B cell (primary cell): ENCODE data around the gene VPS13D.

Source experiments
- EZH2 ChIP-seq: IDR thresholded peaks from 2 replicates; pipeline ENCODE4 v1.6.1; 2012; ENCODE audit warnings: borderline replicate concordance, low read depth, mild to moderate bottlenecking, moderate library complexity, low read length; ENCODE audit not compliant: insufficient read depth, poor library complexity, severe bottlenecking
- TF ChIP-seq, protein P1 (sequence below): fragments of 200-600 bp; IDR thresholded peaks from one replicate; pipeline ENCODE4 v1.8.0; 2022; ENCODE audit warnings: antibody characterized with exemption, mild to moderate bottlenecking

DNA sequence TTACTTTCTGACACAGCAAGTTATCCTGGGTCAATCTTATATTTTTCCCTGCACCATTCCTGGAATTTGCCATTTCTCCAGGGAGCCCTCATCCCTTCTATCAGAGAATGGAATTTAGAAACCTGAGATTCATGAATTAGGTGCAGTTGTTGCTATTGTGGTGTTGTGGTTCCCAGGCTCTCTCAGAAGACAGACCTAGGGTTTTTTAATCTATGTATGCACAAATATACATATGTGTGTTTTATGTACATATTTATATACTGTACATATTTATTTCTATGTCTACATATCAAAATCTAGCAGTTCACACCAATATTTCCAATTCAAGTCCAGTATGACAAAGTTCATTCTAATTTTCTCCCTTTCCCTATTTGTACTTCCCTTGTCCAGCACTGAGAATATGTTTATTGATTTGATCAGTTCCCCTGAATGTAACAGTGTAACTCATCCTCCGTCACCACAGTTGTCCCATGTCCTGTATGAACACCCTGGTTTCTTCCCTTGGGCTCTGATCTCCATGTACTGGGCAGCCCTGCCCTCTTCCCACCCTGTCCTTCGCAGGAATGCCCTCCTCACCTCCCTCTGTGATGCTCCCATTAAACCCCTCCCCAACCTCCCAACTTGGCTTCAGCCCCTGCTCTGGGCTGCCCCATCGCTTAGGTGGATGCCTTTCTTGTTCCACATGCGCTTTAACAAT, 145.5 kb downstream of the VPS13D start:
- TF ChIP-seq, protein P1, sequence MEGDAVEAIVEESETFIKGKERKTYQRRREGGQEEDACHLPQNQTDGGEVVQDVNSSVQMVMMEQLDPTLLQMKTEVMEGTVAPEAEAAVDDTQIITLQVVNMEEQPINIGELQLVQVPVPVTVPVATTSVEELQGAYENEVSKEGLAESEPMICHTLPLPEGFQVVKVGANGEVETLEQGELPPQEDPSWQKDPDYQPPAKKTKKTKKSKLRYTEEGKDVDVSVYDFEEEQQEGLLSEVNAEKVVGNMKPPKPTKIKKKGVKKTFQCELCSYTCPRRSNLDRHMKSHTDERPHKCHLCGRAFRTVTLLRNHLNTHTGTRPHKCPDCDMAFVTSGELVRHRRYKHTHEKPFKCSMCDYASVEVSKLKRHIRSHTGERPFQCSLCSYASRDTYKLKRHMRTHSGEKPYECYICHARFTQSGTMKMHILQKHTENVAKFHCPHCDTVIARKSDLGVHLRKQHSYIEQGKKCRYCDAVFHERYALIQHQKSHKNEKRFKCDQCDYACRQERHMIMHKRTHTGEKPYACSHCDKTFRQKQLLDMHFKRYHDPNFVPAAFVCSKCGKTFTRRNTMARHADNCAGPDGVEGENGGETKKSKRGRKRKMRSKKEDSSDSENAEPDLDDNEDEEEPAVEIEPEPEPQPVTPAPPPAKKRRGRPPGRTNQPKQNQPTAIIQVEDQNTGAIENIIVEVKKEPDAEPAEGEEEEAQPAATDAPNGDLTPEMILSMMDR: no peak
- TF ChIP-seq EZH2: no peak
